Suprapubic skin (tissue), 4 donors: ENCODE results near the gene TEF.
A peak's percentile ranks its signal among the peaks of the same experiment; 100 is the strongest.

Source experiments
- CTCF ChIP-seq, 2 donors: fragments of 200-600 bp in 1 of 2; fragments of 450-650 bp in 1 of 2; sonication (generic) in 1 of 2; IDR thresholded peaks; one replicate each; pipeline ENCODE4 v1.5.1; 2016 to 2019; ENCODE audit warnings: antibody characterized with exemption in 2 of 2, mild to moderate bottlenecking in 1 of 2, moderate library complexity in 1 of 2
- POLR2A ChIP-seq, 2 donors: fragments of 450-650 bp; IDR thresholded peaks; one replicate each; pipeline ENCODE4 v1.6.1; 2017; ENCODE audit warnings: antibody characterized with exemption in 2 of 2, mild to moderate bottlenecking in 2 of 2, moderate library complexity in 2 of 2
- POLR2AphosphoS5 ChIP-seq, 3 donors: sonication (generic); formaldehyde crosslinking; IDR thresholded peaks; one replicate each; pipeline ENCODE4 v1.6.1; 2017; ENCODE audit warnings: antibody characterized with exemption in 3 of 3

- peak; percentile 83 to 94 for TF ChIP-seq CTCF (IDR thresholded peaks at IDR 0.05)
- no peak for TF ChIP-seq POLR2A (IDR thresholded peaks at IDR 0.05)
- peak in 2 of 3 donors; percentile 78 to 87 for TF ChIP-seq POLR2AphosphoS5 (IDR thresholded peaks at IDR 0.05)
Observed at GRCh38 chr22:41403532-41404318, 22.0 kb downstream of the TEF start.
